ENCODE measurements around the gene MUC5B. TPM values are rescaled to one million over a fixed set of nuclear protein-coding genes. Genes with fewer than 3 reads are reported as not detected.

The MUC5B gene
- total and polyA plus RNA-seq, 2 of the 13 experiments (the other 11 are each of a cell fraction or from before 2014, with no cell fraction given) = 0.01 TPM; not detected in 1

- TF ChIP-seq ZNF441 (CRISPR knock-in tag; IDR thresholded peaks at IDR 0.05; ENCODE audit: borderline replicate concordance) (no peak), BCL6 (CRISPR knock-in tag; IDR thresholded peaks at IDR 0.05) (no peak), SOX13 (IDR thresholded peaks at IDR 0.05) (no peak), SOX13 (CRISPR knock-in tag; conservative IDR thresholded peaks at IDR 0.05 in 1 of 2, IDR thresholded peaks at IDR 0.05 in 1 of 2) (no peak), CCDC6 (CRISPR knock-in tag; IDR thresholded peaks at IDR 0.05) (no peak), STAG1 (CRISPR knock-in tag; IDR thresholded peaks at IDR 0.05) (no peak), ZFP41 (CRISPR knock-in tag; IDR thresholded peaks at IDR 0.05; ENCODE audit: borderline replicate concordance) (no peak), ZSCAN20 (CRISPR knock-in tag; IDR thresholded peaks at IDR 0.05; ENCODE audit: borderline replicate concordance) (no peak), PRDM4 (CRISPR knock-in tag; IDR thresholded peaks at IDR 0.05; ENCODE audit: borderline replicate concordance) (no peak), TP53 (CRISPR knock-in tag; conservative IDR thresholded peaks at IDR 0.05) (no peak), E2F2 (CRISPR knock-in tag; IDR thresholded peaks at IDR 0.05; ENCODE audit: borderline replicate concordance) (no peak)
These were observed 27.0 kb upstream of the MUC5B start (continued) for GRCh38 chr11:1195682-1196515.

Measured in HepG2 (cell line).